ENCODE measurements around the gene MCTP1. TPM values are rescaled to one million over a fixed set of nuclear protein-coding genes. Genes with fewer than 3 reads are reported as not detected.
"Not testable (repeated sequence)": the region's sequence is repeated elsewhere in the genome, so short reads cannot be mapped to it uniquely, and the experiment has no call there.

The MCTP1 gene
- total RNA-seq, 1 donor from 2014 or later, result not detected

GRCh38 chr5:95216136-95216955 lies 68.5 kb downstream of the MCTP1 start:
- H3K4me1 Mint-ChIP-seq (ENCODE audit: low read depth), result no peaks in the 10 kb centered on the region
- no peak overlapping the region for H3K27ac Mint-ChIP-seq
- no peaks in the 10 kb centered on the region for H3K36me3 Mint-ChIP-seq (ENCODE audit: low read depth)
- no peaks in the 10 kb centered on the region for H3K27me3 Mint-ChIP-seq (ENCODE audit: insufficient read depth)
- DNase-seq (ENCODE audit: low spot score), result no peak
- H3K4me3 Mint-ChIP-seq, result no peak overlapping the region
- H3K9me3 Mint-ChIP-seq, result peaks cover 5% of the 10 kb centered on the region
- intact Hi-C loops (cut with micrococcal nuclease), result no loop called here

- H3K36me3 Mint-ChIP-seq (ENCODE audit: low read depth); H3K4me3 Mint-ChIP-seq: not testable (repeated sequence)
Observed at GRCh38 chr5:95207811-95208210, 77.1 kb downstream of the MCTP1 start.

GRCh38 chr5:95194856-95195255 lies 90.0 kb downstream of the MCTP1 start:
- H3K36me3 Mint-ChIP-seq (ENCODE audit: low read depth), result no peaks in the 10 kb centered on the region
- H3K27me3 Mint-ChIP-seq (ENCODE audit: insufficient read depth), result no peaks in the 10 kb centered on the region
- no peak for DNase-seq (ENCODE audit: low spot score)
- H3K9me3 Mint-ChIP-seq, result no peaks in the 10 kb centered on the region
- no peaks in the 10 kb centered on the region for H3K4me1 Mint-ChIP-seq (ENCODE audit: low read depth)
- no peak overlapping the region for H3K27ac Mint-ChIP-seq
- no peak overlapping the region for H3K4me3 Mint-ChIP-seq
- intact Hi-C loops (cut with micrococcal nuclease), result no loop called here

More at GRCh38 chr5:95207811-95208210, 77.1 kb downstream of the MCTP1 start:
- H3K4me1 Mint-ChIP-seq (ENCODE audit: low read depth); DNase-seq (ENCODE audit: low spot score); H3K27ac Mint-ChIP-seq; H3K27me3 Mint-ChIP-seq (ENCODE audit: insufficient read depth); intact Hi-C loops (cut with micrococcal nuclease); H3K9me3 Mint-ChIP-seq: not testable (repeated sequence)

GRCh38 chr5:95191330-95191729 lies 93.6 kb downstream of the MCTP1 start:
- H3K4me3 Mint-ChIP-seq, result no peak overlapping the region
- H3K9me3 Mint-ChIP-seq, result no peaks in the 10 kb centered on the region
- no peaks in the 10 kb centered on the region for H3K36me3 Mint-ChIP-seq (ENCODE audit: low read depth)
- no peaks in the 10 kb centered on the region for H3K4me1 Mint-ChIP-seq (ENCODE audit: low read depth)
- H3K27me3 Mint-ChIP-seq (ENCODE audit: insufficient read depth), result no peaks in the 10 kb centered on the region
- intact Hi-C loops (cut with micrococcal nuclease), result no loop called here
- no peak overlapping the region for H3K27ac Mint-ChIP-seq
- no peak for DNase-seq (ENCODE audit: low spot score)

- Mint-ChIP-seq H3K27me3 (ENCODE audit: insufficient read depth) (peaks cover 2% of the 10 kb centered on the region), H3K27ac (no peak overlapping the region), H3K4me3 (no peak overlapping the region), H3K36me3 (ENCODE audit: low read depth) (no peaks in the 10 kb centered on the region), H3K9me3 (no peaks in the 10 kb centered on the region), H3K4me1 (ENCODE audit: low read depth) (no peaks in the 10 kb centered on the region)
- intact Hi-C loops (cut with micrococcal nuclease), result no loop called here
- no peak for DNase-seq (ENCODE audit: low spot score)
Observed at GRCh38 chr5:95184924-95185323, 100.0 kb downstream of the MCTP1 start.

GRCh38 chr5:95181644-95182043 lies 103.2 kb downstream of the MCTP1 start:
- intact Hi-C loops (cut with micrococcal nuclease), result no loop called here
- DNase-seq (ENCODE audit: low spot score), result no peak
- no peaks in the 10 kb centered on the region for H3K4me1 Mint-ChIP-seq (ENCODE audit: low read depth)
- no peak overlapping the region for H3K4me3 Mint-ChIP-seq
- H3K27me3 Mint-ChIP-seq (ENCODE audit: insufficient read depth), result peaks cover 2% of the 10 kb centered on the region
- no peak overlapping the region for H3K27ac Mint-ChIP-seq
- H3K36me3 Mint-ChIP-seq (ENCODE audit: low read depth), result no peaks in the 10 kb centered on the region
- no peaks in the 10 kb centered on the region for H3K9me3 Mint-ChIP-seq

GRCh38 chr5:95178046-95178651 lies 106.7 kb downstream of the MCTP1 start:
- intact Hi-C loops (cut with micrococcal nuclease), result no loop called here
- Mint-ChIP-seq H3K27me3 (ENCODE audit: insufficient read depth) (peaks cover 2% of the 10 kb centered on the region), H3K27ac (no peak overlapping the region), H3K4me1 (ENCODE audit: low read depth) (no peaks in the 10 kb centered on the region), H3K9me3 (no peaks in the 10 kb centered on the region), H3K36me3 (ENCODE audit: low read depth) (no peaks in the 10 kb centered on the region), H3K4me3 (no peak overlapping the region)
- no peak for DNase-seq (ENCODE audit: low spot score)

- intact Hi-C loops (cut with micrococcal nuclease), result no loop called here
- no peaks in the 10 kb centered on the region for H3K9me3 Mint-ChIP-seq
- no peak overlapping the region for H3K4me3 Mint-ChIP-seq
- no peak overlapping the region for H3K27ac Mint-ChIP-seq
- H3K4me1 Mint-ChIP-seq (ENCODE audit: low read depth), result no peaks in the 10 kb centered on the region
- H3K36me3 Mint-ChIP-seq (ENCODE audit: low read depth), result no peaks in the 10 kb centered on the region
- peaks cover 2% of the 10 kb centered on the region for H3K27me3 Mint-ChIP-seq (ENCODE audit: insufficient read depth)
- no peak for DNase-seq (ENCODE audit: low spot score)
Observed at GRCh38 chr5:95177456-95177855, 107.4 kb downstream of the MCTP1 start.

GRCh38 chr5:95175106-95175505 lies 109.8 kb downstream of the MCTP1 start:
- Mint-ChIP-seq H3K4me3 (no peak overlapping the region), H3K27me3 (ENCODE audit: insufficient read depth) (no peaks in the 10 kb centered on the region), H3K4me1 (ENCODE audit: low read depth) (no peaks in the 10 kb centered on the region), H3K36me3 (ENCODE audit: low read depth) (no peaks in the 10 kb centered on the region), H3K27ac (no peak overlapping the region), H3K9me3 (no peaks in the 10 kb centered on the region)
- DNase-seq (ENCODE audit: low spot score), result no peak
- intact Hi-C loops (cut with micrococcal nuclease), result no loop called here

- H3K4me3 Mint-ChIP-seq, result no peak overlapping the region
- H3K27ac Mint-ChIP-seq, result no peak overlapping the region
- no peaks in the 10 kb centered on the region for H3K36me3 Mint-ChIP-seq (ENCODE audit: low read depth)
- H3K27me3 Mint-ChIP-seq (ENCODE audit: insufficient read depth), result no peaks in the 10 kb centered on the region
- DNase-seq (ENCODE audit: low spot score), result no peak
- no peaks in the 10 kb centered on the region for H3K4me1 Mint-ChIP-seq (ENCODE audit: low read depth)
- intact Hi-C loops (cut with micrococcal nuclease), result no loop called here
- H3K9me3 Mint-ChIP-seq, result no peaks in the 10 kb centered on the region
Observed at GRCh38 chr5:95172659-95173058, 112.2 kb downstream of the MCTP1 start.

GRCh38 chr5:95164861-95165260 lies 120.0 kb downstream of the MCTP1 start:
- DNase-seq (ENCODE audit: low spot score), result no peak
- Mint-ChIP-seq H3K36me3 (ENCODE audit: low read depth) (no peaks in the 10 kb centered on the region), H3K27me3 (ENCODE audit: insufficient read depth) (no peaks in the 10 kb centered on the region), H3K4me3 (no peak overlapping the region), H3K4me1 (ENCODE audit: low read depth) (no peaks in the 10 kb centered on the region), H3K9me3 (no peaks in the 10 kb centered on the region), H3K27ac (no peak overlapping the region)
- intact Hi-C loops (cut with micrococcal nuclease), result no loop called here

GRCh38 chr5:95163079-95163478 lies 121.8 kb downstream of the MCTP1 start:
- H3K36me3 Mint-ChIP-seq (ENCODE audit: low read depth), result no peaks in the 10 kb centered on the region
- H3K27ac Mint-ChIP-seq, result no peak overlapping the region
- H3K27me3 Mint-ChIP-seq (ENCODE audit: insufficient read depth), result peaks cover 4% of the 10 kb centered on the region
- intact Hi-C loops (cut with micrococcal nuclease), result no loop called here
- no peaks in the 10 kb centered on the region for H3K9me3 Mint-ChIP-seq
- no peak for DNase-seq (ENCODE audit: low spot score)
- H3K4me1 Mint-ChIP-seq (ENCODE audit: low read depth), result no peaks in the 10 kb centered on the region
- H3K4me3 Mint-ChIP-seq, result no peak overlapping the region

- no peak for DNase-seq (ENCODE audit: low spot score)
Observed at GRCh38 chr5:95162231-95162992, 122.5 kb downstream of the MCTP1 start.

More at GRCh38 chr5:95162231-95162992, 122.5 kb downstream of the MCTP1 start:
- Mint-ChIP-seq H3K9me3 (no peaks in the 10 kb centered on the region), H3K36me3 (ENCODE audit: low read depth) (no peaks in the 10 kb centered on the region), H3K27me3 (ENCODE audit: insufficient read depth) (peaks cover 4% of the 10 kb centered on the region), H3K4me1 (ENCODE audit: low read depth) (no peaks in the 10 kb centered on the region), H3K4me3 (no peak overlapping the region), H3K27ac (no peak overlapping the region)
- intact Hi-C loops (cut with micrococcal nuclease), result no loop called here

Data from activated T-helper 1 cell treated with anti-CD3 and anti-CD28 coated beads, Interleukin-12 subunit alpha, Interleukin-12 subunit beta, Interleukin-2, Interleukin-4 antibody, amounts not matched to agents 30 ng/mL and 10 ng/mL and 1 ng/mL, durations not matched to agents 14 hours and 24 hours and 36 hours (primary cell).